ENCODE results near the gene PAPOLA. TPM values are rescaled to one million over a fixed set of nuclear protein-coding genes. Genes with fewer than 3 reads are reported as not detected.

The PAPOLA gene
- total and polyA plus RNA-seq, 2 of the 4 experiments (the other 2 are of a cell fraction): 73.8 to 128 TPM

DNA sequence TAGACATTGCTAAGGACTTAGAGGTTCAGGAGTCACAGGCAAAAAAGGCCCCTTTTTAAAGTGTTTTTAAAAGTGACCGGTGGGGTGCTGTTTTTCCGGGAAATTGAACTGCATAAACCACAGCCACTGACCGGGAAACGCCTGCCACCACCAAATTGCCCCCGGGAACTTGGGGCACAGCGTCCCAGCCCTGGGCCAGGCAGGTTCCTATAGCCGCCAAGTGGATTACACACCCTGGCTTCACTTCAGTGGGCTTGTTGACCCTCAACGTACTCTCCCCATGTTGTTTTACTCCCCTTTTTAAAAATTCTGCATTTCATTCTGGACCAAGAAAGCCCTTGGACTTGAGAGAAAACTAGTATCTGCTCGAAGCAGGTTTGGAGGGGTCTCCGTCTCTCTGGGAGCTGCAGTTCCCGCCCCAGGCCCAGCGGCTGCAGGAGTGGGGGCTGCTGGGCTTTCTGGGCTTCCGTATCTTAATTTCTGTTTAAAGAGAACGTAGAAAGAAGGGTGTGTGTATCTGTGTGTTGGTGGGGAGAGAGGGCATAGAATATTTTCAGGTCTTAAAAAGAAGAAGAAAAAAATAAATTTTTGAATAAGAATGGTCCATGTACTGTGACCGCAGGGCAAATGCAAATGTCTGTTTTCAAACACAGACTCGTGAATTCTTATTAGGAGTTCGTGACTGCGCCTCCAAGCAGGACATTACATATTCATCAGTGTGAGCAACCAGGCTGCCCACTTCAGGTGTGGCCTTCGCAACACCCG lies 82.9 kb downstream of the PAPOLA start:
- WGBS, 2 experiments (ENCODE audit: extremely low coverage in 2 of 2, insufficient read length in 1 of 2): 78% methylated on average over 7 of the region's 20 CpGs; no CpG with 5 or more reads in 1 of the 2 experiments
- H3K4me1 ChIP-seq (ENCODE audit: control insufficient read depth, insufficient read depth, low read length): no peaks in the 10 kb centered on the region
- in situ Hi-C loops (cut with MboI; ENCODE audit: low sequenced_read_pairs) (loop anchor here (10.0 kb wide), 1 partner anchor 160 kb away; no protein-coding TSS in a partner anchor), dilution Hi-C loops (cut with HindIII; ENCODE audit: low sequenced_read_pairs, unreplicated experiment) (no loop called here), intact Hi-C loops (cut with micrococcal nuclease) (no loop called here)
- no peak overlapping the region for H2BK5ac ChIP-seq (ENCODE audit: low read depth, low read length, poor library complexity, severe bottlenecking)
- no peak overlapping the region for H3K23ac ChIP-seq (ENCODE audit: low read depth, low read length)
- no peak overlapping the region for H2BK20ac ChIP-seq (ENCODE audit: low read depth, low read length)
- no peak overlapping the region for H3K27ac ChIP-seq (ENCODE audit: insufficient read depth, low read length)
- H3K9ac ChIP-seq (ENCODE audit: low read depth, low read length): no peak overlapping the region
- no TSS peak for BruUV-seq (replicated peaks)
- peaks cover 2% of the 10 kb centered on the region; the same call in 1 of the 2 replicates for H3K9me1 ChIP-seq (ENCODE audit: insufficient read depth, low read length)
- H3K14ac ChIP-seq (replicated peaks; ENCODE audit: low read depth, low read length): no peak overlapping the region
- POLR2A ChIA-PET (ENCODE audit: unreplicated experiment): no interaction called here
- H3K36me3 ChIP-seq (ENCODE audit: control insufficient read depth, insufficient read depth, low read length): no peaks in the 10 kb centered on the region
- H3K4ac ChIP-seq (ENCODE audit: low read depth, low read length): no peak overlapping the region
- no peaks in the 10 kb centered on the region; the same call in none of the 2 replicates for H3K9me3 ChIP-seq (ENCODE audit: control insufficient read depth, insufficient read depth, low read length)
- H2BK120ac ChIP-seq (ENCODE audit: low read depth, low read length): no peak overlapping the region
- no peak overlapping the region for H3K4me2 ChIP-seq (ENCODE audit: low read depth, low read length)
- no peak overlapping the region for H4K5ac ChIP-seq (ENCODE audit: low read depth, low read length)
- CTCF ChIA-PET: no interaction called here
- TF ChIP-seq SMC3 (IDR thresholded peaks at IDR 0.05; ENCODE audit: low read depth, low read length) (no peak), MAFK (IDR thresholded peaks at IDR 0.05; ENCODE audit: low read depth, low read length) (no peak), RAD21 (IDR thresholded peaks at IDR 0.05; ENCODE audit: low read length) (no peak)
- no peak overlapping the region for H3K4me3 ChIP-seq (ENCODE audit: insufficient read depth, low read depth, low read length)
- no peak overlapping the region for H4K91ac ChIP-seq (ENCODE audit: insufficient read depth, low read depth, low read length)
- DNase-seq: no peak
- no peak overlapping the region for H2AK5ac ChIP-seq (ENCODE audit: low read depth, low read length)
- no peak overlapping the region for H2BK15ac ChIP-seq (ENCODE audit: low read depth, low read length)
- no peak overlapping the region for H4K8ac ChIP-seq (ENCODE audit: low read depth in 2 of 2, low read length in 2 of 2)
- H3K27me3 ChIP-seq (ENCODE audit: control insufficient read depth, insufficient read depth, low read length): peaks cover 58% of the 10 kb centered on the region
- no peaks in the 10 kb centered on the region for H4K20me1 ChIP-seq (ENCODE audit: insufficient read depth, low read length)
- H2AFZ ChIP-seq (replicated peaks; ENCODE audit: low read length, poor library complexity): no peak overlapping the region
- no peak overlapping the region for H3K18ac ChIP-seq (ENCODE audit: low read depth, low read length)
- ATAC-seq (ENCODE audit: low read depth): no peak
- H2AK9ac ChIP-seq (replicated peaks; ENCODE audit: low read depth, low read length, poor library complexity): no peak overlapping the region
- no peaks in the 10 kb centered on the region for H3K79me1 ChIP-seq (ENCODE audit: low read depth in 1 of 2, low read length in 2 of 2)
- H3K56ac ChIP-seq (ENCODE audit: extremely low read depth, insufficient read depth, low read length): no peak overlapping the region

All from IMR-90 (cell line).